Thoracic aorta (tissue), 2 donors: Measurements from ENCODE around the gene ZNF639. TPM values are rescaled to one million over a fixed set of nuclear protein-coding genes. Genes with fewer than 3 reads are reported as not detected.

Source experiments
- ATAC-seq: fragments of 150-250 bp; one replicate; pipeline ENCODE4 v1.8.0; 2017; ENCODE audit warnings: low read depth; ENCODE audit not compliant: insufficient number of reproducible peaks, low FRiP score
- DNase-seq: peaks from one replicate; pipeline ENCODE4 v3.0.0-alpha.2; 2020; ENCODE audit warnings: low spot score
- H3K27ac ChIP-seq, 2 donors: fragments of 200-600 bp; sonication (generic); 1 replicate in 1 of 2; 2 replicates in 1 of 2; pipeline ENCODE4 v1.5.1; 2016; ENCODE audit warnings: mild to moderate bottlenecking in 2 of 2, moderate library complexity in 2 of 2
- H3K27me3 ChIP-seq: fragments of 200-600 bp; sonication (generic); replicated peaks from 2 replicates; pipeline ENCODE4 v1.6.0; 2016; ENCODE audit warnings: mild to moderate bottlenecking; ENCODE audit not compliant: insufficient read depth
- H3K36me3 ChIP-seq: fragments of 200-600 bp; sonication (generic); one replicate; pipeline ENCODE4 v1.5.1; 2016
- H3K4me1 ChIP-seq, 2 donors: fragments of 200-600 bp; sonication (generic); 1 replicate in 1 of 2; 2 replicates in 1 of 2; pipeline versions ENCODE4 v1.5.1 to v1.6.0; 2016; ENCODE audit warnings: low read depth in 2 of 2, mild to moderate bottlenecking in 1 of 2; ENCODE audit not compliant: control insufficient read depth in 1 of 2
- H3K4me3 ChIP-seq: fragments of 200-600 bp; sonication (generic); 2 replicates; pipeline ENCODE4 v1.5.1; 2016; ENCODE audit warnings: mild to moderate bottlenecking
- H3K9me3 ChIP-seq: fragments of 200-600 bp; sonication (generic); 2 replicates; pipeline ENCODE4 v1.5.1; 2016
- CTCF ChIP-seq: fragments of 200-600 bp; sonication (generic); IDR thresholded peaks from one replicate; pipeline ENCODE4 v1.5.1; 2019; ENCODE audit warnings: antibody characterized with exemption
- total RNA-seq, 2 donors: library from RNA; depleted of rRNA; stranded (reverse); fragments of >200 nt; gene quantifications; one replicate each; pipeline versions ENCODE4 v1.1.0 to v1.2.3, GENCODE V29; 2016

ZNF639 gene
- total RNA-seq, 2 donors from 2014 or later, result 21.8 to 62.2 TPM

GRCh38 chr3:179373938-179374337 is 51.1 kb downstream of the ZNF639 start:
- peaks cover 23% of the 10 kb centered on the region for H3K36me3 ChIP-seq

DNA sequence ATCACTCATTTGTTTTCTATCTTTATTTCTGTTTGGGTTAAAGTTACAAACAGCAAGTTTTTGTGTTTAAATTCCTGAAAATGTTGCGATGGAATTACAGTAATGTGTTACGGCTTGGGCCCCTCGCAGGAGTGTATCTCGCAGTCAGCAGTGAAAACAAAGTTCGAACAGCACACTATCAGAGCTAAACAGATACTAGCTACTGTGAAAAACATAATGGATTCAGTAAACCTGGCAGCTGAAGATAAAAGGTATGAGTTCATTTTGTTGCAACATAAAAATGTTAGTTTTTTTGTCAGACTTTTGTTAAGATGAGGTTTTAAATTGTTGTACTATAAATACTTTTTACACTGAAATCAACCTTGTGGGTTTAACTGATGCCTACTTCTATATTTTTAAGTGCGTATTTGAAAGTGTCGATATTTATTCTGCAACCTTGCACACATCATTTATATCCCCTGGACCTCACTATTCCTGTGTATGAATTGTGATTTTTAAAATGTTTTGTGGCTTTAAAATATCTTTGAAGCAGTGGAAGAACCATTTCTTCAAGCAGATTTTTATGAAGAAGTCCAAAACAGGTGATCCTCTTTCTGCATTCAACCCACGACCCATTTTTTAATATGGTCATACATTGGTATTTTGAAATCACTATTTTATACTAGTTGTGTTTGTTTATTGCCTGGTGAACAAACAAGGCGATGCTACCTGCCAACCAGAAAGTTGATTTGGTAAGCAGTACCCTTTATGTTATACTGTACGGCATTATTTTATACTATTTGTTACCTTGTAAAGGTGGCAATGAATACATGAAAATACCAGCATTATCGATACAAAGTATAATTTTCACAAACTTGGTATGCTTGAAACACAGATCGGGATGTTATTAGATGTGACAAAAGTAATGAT is 52.5 kb downstream of the ZNF639 start:
- no peak overlapping the region for H3K4me3 ChIP-seq
- no peaks in the 10 kb centered on the region for H3K9me3 ChIP-seq
- peaks cover 24% of the 10 kb centered on the region for H3K36me3 ChIP-seq
- H3K4me1 ChIP-seq, result no peaks in the 10 kb centered on the region
- no peaks in the 10 kb centered on the region for H3K27me3 ChIP-seq
- DNase-seq (no peak), ATAC-seq (no peak)
- no peak for TF ChIP-seq CTCF
- H3K27ac ChIP-seq, result no peak overlapping the region

More at GRCh38 chr3:179373938-179374337, 51.1 kb downstream of the ZNF639 start:
- H3K4me3 ChIP-seq, result no peak overlapping the region
- no peaks in the 10 kb centered on the region for H3K27me3 ChIP-seq
- ATAC-seq (no peak), DNase-seq (no peak)
- TF ChIP-seq CTCF, result no peak
- no peaks in the 10 kb centered on the region for H3K9me3 ChIP-seq
- H3K27ac ChIP-seq, result no peak overlapping the region
- H3K4me1 ChIP-seq, result no peaks in the 10 kb centered on the region

GRCh38 chr3:179376474-179376873 is 53.6 kb downstream of the ZNF639 start:
- no peaks in the 10 kb centered on the region for H3K27me3 ChIP-seq
- H3K4me3 ChIP-seq, result no peak overlapping the region
- DNase-seq, result no peak
- H3K36me3 ChIP-seq, result peaks cover 24% of the 10 kb centered on the region
- no peaks in the 10 kb centered on the region for H3K9me3 ChIP-seq
- TF ChIP-seq CTCF, result no peak
- H3K27ac ChIP-seq, result no peak overlapping the region
- ATAC-seq, result no peak
- H3K4me1 ChIP-seq, result no peaks in the 10 kb centered on the region

Other genes starting within 250 kb of the ZNF639 start
- gene PIK3CA, start 174.7 kb upstream of the ZNF639 start, total RNA-seq, result 10 to 100 TPM; 33.9 to 39.5 TPM
- 10 to 100 TPM in 1 of 2 donors, 1 to 10 TPM in 1; 7.7 to 10.3 TPM for gene KCNMB3, start 71.9 kb upstream of the ZNF639 start, total RNA-seq
- 10 to 100 TPM; 26.3 to 57.4 TPM for gene MFN1, start 24.7 kb downstream of the ZNF639 start, total RNA-seq
- 10 to 100 TPM; 66.2 to 66.7 TPM for gene GNB4, start 128.4 kb downstream of the ZNF639 start, total RNA-seq
- gene ACTL6A, start 239.9 kb downstream of the ZNF639 start, total RNA-seq, result 10 to 100 TPM in 1 of 2 donors, 1 to 10 TPM in 1; 9.7 to 50.3 TPM